ENCODE data around the gene SCN2B.

The SCN2B gene

GRCh38 chr11:118175993-118176777 is at the start of gene SCN2B:
SCN2B (minus strand) TSS chr11:118176639; CDS start chr11:118176431, 208 bp downstream.
- no peak for DNase-seq

GRCh38 chr11:118224511-118225188 is 48.2 kb upstream of the SCN2B start, which contains the start of gene JAML:
JAML (minus strand) TSS chr11:118225011; CDS start chr11:118214866, 10,145 bp downstream.
- DNase-seq = no peak

GRCh38 chr11:118223992-118224391 is 47.6 kb upstream of the SCN2B start:
- DNase-seq = no peak

- DNase-seq = no peak
These were observed 47.1 kb upstream of the SCN2B start for GRCh38 chr11:118223570-118223969.

- no peak for DNase-seq
These were observed 46.0 kb upstream of the SCN2B start for GRCh38 chr11:118222437-118222836.

GRCh38 chr11:118221419-118221818 is 45.0 kb upstream of the SCN2B start:
- DNase-seq = no peak

GRCh38 chr11:118219732-118220131 is 43.3 kb upstream of the SCN2B start:
- DNase-seq = no peak

GRCh38 chr11:118219244-118219643 is 42.8 kb upstream of the SCN2B start:
- DNase-seq = no peak

GRCh38 chr11:118217575-118217974 is 41.1 kb upstream of the SCN2B start:
- no peak for DNase-seq

GRCh38 chr11:118216621-118217481 is 40.4 kb upstream of the SCN2B start:
- no peak for DNase-seq

- DNase-seq = no peak
These were observed 39.3 kb upstream of the SCN2B start for GRCh38 chr11:118215765-118216164.

- DNase-seq = no peak
These were observed 38.8 kb upstream of the SCN2B start for GRCh38 chr11:118215262-118215661.

- DNase-seq = no peak
These were observed 37.9 kb upstream of the SCN2B start for GRCh38 chr11:118214210-118214914.

GRCh38 chr11:118213781-118214180 is 37.3 kb upstream of the SCN2B start:
- DNase-seq = no peak

GRCh38 chr11:118213201-118213600 is 36.8 kb upstream of the SCN2B start:
- DNase-seq = no peak

GRCh38 chr11:118212781-118213191 is 36.3 kb upstream of the SCN2B start:
- DNase-seq = no peak

GRCh38 chr11:118212131-118212725 is 35.8 kb upstream of the SCN2B start:
- DNase-seq = no peak

- DNase-seq = no peak
These were observed 34.6 kb upstream of the SCN2B start for GRCh38 chr11:118211006-118211405.

GRCh38 chr11:118210323-118210722 is 33.9 kb upstream of the SCN2B start:
- no peak for DNase-seq

GRCh38 chr11:118209033-118209432 is 32.6 kb upstream of the SCN2B start:
- DNase-seq = no peak

- DNase-seq = no peak
These were observed 30.6 kb upstream of the SCN2B start for GRCh38 chr11:118207079-118207478.

GRCh38 chr11:118206391-118207031 is 30.1 kb upstream of the SCN2B start:
- DNase-seq = no peak

Data from NCI-H1105 treated with DMSO at 0.1 percent for 48 hours (cell line).